Activated CD4-positive, alpha-beta T cell treated with anti-CD3 and anti-CD28 coated beads, Interleukin-2, Interleukin-4, amounts not matched to agents 100 ng/mL and 50 ng/mL, durations not matched to agents 16 hours and 8 hours (primary cell): ENCODE results near the gene PRKN.

Experiments
- DNase-seq: peaks from one replicate; pipeline ENCODE4 v3.0.0-alpha.2; 2020; ENCODE audit warnings: low spot score

PRKN gene

DNA sequence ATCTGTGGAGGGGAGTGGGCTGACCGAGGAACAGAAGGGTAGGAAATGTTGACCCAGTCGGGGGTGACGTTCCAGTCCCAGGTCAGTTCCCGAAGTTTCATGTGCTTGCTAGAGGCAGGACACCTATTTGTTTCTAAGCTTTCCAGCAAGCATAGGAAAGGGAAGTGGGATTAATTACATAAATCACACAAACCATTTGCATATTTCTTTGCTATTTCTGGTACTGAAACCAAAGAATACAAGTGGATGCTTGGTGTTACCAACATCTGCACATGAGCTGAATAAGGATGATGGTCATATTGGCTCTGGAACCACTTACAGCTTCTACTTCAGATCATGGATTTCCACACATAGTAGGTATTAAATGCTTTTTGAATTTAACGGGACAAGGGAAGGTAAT lies 546.5 kb downstream of the PRKN start:
- no peak for DNase-seq

DNA sequence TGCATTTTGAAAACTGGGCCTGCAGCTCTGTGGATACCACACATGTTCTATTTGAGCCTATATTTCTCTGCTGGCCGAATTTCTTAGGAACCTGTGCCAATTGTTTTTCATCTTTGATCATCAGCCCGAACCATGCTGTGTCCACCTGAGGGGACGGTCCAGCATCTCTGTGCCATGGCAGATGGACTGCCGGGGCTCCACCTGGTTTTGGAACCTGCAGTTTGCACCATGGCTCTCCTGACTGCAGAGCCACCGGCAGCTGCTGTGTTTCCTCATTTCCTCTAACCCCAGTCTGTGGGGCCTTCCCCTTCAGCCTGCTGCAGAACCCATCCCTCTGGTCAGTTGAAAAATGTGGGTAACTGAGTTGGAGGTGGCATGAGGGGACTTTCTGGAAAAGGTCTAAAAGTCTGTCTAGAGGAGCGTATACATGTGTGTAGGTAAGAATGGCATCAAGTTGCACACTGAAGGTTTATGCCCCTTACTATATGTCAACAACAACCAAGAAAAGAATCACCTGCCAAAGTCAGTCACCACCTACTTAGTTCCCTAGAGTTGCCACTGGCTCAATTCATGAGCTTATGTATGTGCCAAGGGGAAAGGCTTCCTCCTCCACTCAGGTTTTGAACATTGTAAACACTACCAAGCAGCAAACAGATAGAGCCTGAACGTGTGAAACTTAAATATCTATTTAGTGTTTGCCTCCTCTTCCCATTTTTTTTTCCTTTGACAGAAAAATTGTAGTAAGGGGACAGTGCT lies 548.2 kb downstream of the PRKN start:
- no peak for DNase-seq

DNA sequence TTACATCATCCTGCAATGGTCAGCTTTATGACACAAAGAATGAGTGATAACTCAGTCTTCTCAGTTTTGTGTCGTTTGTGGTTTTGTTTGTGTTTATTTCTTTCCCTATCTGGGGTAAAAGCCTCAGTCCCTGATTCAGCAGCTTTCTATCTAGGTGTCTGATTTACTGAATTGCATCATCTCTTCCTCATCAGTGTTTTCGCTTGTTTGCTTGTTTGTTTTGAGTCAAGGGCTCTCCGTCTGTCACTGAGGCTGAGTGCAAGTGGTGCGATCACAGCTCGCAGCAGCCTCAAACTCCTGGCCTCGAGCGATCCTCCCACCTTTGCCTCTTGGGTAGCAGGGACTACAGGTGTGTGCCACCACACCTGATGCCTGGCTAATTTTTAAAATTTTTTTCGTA lies 548.9 kb downstream of the PRKN start:
- DNase-seq, result no peak

DNA sequence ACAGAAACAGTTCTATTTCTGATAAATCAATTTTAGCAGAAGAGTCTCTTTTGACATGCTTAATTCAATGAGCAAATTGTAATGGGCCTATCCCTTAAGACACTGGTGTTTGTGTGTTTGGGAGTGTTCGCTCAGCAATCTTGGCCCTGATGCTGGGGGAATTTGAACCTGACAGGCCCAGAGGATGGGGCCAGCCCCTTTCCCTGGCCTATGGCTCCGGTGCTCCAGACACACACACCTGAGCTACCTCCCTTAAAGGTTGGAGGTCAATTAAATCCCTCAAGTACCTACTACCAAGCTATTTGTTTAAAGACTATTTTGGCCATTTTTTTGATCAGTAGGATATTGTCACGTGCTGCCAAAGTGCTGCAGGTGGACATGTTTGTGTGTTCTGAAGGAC lies 549.3 kb downstream of the PRKN start:
- no peak for DNase-seq

DNA sequence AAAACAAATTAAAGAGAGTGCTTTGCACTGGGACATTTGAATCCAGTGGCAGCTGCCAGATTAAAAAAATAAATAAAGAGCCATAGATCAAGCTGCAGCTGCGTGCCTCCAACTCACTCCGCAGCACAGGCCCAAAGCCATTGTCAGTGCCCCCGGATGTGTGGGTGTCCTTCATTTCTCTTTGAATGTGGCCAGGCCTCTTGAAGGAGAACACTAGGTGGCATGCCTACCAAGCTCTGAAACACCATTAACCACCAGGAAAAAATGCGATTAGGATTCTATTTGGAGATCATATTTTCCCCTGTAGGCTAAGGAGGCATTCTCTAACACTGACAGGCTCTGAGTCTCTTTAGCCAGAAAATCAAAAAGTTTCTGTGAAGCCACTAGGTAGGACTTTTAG lies 549.8 kb downstream of the PRKN start:
- DNase-seq, result no peak

DNA sequence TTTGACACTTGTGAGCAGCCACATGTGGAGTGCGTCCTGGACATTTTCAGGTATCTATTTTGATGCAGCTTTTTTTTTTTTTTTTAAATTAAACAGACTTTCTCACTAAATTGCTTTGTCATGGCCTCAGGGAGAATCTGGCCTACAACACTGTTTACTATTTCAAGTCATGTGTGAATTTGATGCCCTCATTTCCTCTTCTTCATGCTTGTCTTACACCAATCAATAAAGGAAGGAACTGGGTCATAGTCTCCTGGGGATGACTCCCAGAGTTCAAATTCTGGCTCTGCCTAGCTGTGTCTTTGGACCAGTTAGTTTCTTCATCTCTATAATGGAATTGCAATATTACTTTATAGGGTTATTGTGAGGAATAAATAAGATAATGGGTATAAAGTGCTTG lies 554.1 kb downstream of the PRKN start:
- no peak for DNase-seq

DNA sequence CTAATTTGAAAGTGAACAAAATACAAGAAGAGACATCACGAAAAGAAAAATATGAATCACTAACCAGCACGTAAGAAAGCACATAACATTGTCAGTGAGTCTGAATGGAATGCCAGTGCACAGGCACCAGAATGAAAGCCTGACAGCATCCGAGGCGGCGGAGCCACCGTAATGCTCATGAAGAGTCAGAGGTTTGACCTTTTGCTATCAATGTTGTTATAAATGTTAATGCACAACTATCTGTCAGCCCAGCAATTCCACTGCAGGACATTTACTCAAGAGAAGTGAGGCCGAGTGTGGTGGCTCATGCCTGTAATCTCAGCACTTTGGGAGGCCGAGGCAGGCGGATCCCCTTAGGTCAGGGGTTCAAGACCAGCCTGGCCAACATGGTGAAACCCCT lies 562.1 kb downstream of the PRKN start:
- no peak for DNase-seq

DNA sequence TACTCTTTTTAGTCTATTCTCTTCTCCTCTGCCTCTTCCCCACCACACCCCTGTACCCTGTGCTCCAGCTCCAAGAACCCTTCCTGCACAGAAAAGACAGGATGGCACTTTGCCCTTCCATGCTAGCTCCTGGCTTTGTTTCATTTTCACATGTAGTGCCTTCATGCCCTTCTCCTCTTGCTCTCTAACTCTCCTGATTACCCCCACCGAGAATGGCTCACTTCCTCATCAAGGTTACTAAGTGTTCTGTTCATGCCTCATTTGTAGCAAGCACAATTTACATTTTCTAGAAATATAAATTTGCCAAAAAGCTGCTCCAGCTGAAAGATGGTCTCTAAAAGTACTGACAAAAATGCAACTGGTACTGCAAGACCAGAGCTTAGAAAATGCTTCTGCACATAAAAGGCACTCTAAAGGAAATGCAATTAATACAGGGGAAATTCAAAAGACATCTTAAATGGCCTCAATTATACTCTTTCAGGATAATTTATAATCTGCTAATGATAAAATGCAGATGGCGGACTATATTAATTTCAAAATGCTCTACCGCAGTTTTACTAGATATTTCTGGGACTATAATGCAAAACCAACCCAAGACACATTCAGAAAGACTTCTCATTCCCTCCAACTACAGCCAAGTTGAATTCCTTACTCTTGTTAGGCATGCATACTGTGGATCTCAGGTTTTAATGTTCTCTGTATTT lies 570.2 kb downstream of the PRKN start:
- DNase-seq, result no peak

DNA sequence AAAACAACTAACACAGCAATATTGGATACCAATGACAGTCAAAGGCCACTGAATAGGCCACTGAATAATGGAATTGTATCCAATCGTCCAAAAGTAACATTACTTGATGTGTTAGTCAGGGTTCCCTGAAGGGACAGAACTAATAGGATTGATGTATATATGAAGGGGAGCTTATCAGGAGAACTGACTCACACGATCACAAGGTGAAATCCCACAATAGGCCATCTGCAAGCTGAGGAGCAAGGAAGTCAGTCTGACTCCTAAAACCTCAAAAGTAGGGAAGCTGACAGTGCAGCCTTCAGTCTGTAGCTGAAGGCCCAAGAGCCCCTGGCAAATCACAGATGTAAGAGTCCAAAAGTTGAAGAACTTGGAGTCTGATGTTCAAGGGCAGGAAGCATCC lies 571.4 kb downstream of the PRKN start:
- no peak for DNase-seq

DNA sequence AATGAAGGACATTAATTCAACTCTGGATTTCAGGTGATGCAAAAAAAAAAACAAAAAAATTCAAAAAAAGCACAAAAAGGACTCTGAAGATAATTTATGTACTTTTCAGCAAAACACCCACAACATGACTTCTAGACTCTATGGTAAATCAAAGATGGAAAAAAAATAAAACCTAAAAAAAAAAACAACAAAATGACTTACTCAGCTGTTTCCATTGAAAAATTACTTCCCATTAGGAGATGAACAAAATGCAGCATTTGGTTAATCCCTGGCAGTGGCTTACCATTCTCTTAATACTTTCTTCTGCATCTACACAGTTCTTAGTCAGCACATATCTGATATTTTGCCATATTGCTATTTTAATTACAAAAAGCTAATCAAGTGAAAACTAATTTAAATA lies 572.6 kb downstream of the PRKN start:
- DNase-seq, result no peak

DNA sequence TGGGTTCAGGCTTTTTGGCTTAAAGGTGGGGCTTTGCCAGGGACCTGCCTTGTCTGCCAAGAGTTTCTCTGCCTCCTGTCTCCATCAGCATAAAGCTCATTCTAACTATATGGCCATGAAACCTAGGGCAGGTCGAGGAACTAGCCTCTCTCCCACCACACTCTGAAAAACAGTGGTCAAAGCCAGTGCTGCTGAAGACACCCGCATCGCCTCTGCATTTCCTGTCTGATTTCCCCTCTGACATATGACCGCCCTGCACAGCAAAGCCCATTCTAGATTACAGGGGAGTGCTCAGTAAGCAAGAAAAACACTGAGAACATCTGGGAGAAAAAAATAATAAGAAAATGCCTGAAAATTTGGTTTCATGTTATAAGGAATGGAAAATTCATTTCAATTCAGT lies 573.6 kb downstream of the PRKN start:
- DNase-seq, result no peak

DNA sequence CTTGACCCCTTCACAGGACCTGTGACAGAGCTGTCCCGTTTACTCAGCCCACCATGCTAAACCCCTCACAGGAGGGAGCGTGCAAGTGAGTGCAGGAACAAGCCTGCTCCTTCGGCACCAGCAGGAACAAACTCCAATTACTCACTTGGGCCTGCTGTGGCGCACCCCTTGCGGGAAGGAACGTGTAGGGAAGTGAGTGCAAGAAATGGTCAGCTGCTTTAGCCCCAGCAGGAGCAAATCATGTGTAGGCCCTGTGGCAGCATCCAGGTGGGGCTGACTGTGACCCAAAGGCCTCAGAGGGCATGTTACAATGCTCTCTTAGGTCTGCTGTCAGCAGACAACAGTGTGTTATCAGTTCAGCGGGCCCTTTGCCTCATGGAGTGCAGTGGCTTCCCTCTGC lies 574.4 kb downstream of the PRKN start:
- DNase-seq, result no peak

DNA sequence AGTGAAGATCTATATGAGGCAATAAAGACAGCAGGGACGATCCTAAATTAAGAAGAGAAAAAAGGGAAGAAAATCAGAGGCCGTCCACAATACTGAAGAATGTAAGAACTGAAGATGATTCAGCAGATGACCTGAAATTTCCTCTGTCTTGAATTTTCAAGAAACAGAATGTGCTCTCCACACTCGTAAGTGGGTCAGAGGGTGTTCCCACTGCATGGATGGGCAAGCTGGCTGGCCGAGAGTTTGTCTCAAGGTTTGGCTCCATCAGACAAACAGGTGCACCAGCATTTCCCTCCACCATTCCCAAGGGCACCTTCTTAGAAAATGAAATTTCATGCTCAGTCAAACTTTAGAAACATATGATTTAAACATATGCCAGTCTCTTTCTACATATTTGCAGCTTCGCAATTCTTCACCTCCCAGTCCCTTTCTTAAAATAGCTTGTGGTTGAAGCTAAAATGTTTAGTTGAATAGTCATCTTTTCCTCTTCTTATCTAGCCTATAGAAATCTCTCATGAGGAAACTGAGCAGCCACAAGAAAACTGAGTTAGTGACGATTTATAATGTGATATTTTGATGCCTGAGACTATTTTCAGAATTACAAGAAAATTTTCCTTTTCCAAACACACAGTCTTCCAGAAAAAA lies 576.4 kb downstream of the PRKN start:
- DNase-seq, result no peak

DNA sequence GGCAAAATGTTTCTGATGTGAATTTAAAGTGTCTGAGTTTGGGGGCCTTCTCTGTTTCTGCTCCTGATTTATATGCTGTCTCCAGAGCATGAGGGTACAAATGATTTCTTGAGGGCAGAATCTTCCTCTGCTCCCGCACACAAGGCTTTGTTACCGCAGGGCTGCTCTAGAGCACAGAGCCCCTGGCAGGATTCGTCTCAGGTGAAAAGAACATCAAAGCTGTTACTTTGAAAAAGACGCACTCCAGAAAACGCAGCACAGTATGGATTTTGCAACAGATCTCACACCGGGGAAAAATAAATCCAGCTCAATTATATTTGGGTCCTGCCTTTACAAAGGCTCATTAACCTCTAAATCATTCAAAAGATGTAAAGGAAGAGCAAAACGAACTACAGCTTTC lies 577.3 kb downstream of the PRKN start:
- DNase-seq, result no peak

DNA sequence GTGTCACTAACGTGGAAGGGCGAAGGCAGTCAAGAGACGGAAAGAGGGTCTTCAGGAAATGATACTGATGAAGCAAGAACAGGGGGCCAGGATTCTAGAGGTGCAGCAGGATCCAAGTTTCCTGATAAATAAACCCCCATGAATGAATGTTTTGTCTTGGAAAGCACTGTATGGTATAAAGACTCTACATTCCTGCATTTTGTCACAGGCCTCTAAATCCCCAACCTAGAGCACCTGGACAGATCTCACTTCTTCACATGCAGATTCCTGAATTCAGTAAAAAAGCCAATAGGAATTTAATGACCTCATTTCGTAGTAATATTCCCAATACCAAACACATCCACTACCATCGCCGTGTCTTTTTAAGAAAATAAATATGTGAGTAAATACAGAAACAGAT lies 577.8 kb downstream of the PRKN start:
- no peak for DNase-seq

DNA sequence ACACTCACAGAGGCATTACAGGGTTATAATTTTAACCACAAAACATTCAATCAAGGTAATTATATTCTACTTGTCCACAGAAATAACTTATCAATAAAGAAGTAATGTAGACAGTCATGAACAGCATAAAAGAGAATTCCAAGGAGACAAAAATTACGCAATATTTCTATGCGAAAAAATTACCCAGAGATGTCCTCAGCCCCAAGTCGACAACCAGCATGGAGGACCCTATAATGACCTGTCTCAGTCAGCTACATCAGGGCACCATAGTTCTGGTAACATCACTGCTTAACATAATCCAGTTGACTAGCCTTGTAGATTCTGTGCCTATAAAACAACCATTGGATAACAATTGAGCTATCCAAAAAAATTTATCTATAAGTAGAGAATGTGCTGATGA lies 579.8 kb downstream of the PRKN start:
- DNase-seq, result no peak

DNA sequence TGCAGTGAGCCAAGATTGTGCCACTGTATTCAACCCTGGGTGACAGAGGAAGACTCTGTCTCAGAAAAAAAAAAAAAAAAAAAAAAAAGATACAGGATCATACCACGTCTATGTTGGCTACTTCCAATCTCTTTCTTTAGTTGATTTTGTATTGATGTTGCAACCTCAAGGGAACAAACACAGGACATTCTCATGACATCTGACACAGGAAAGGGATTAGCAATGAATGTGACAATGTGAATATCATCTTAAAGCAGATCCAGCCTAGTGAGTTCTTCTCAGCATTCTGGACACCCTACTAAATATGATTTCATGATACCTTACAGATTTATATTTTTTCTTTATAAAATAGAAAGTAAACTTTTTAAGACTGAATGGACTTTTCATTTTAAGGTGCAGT lies 580.3 kb downstream of the PRKN start:
- DNase-seq, result no peak

DNA sequence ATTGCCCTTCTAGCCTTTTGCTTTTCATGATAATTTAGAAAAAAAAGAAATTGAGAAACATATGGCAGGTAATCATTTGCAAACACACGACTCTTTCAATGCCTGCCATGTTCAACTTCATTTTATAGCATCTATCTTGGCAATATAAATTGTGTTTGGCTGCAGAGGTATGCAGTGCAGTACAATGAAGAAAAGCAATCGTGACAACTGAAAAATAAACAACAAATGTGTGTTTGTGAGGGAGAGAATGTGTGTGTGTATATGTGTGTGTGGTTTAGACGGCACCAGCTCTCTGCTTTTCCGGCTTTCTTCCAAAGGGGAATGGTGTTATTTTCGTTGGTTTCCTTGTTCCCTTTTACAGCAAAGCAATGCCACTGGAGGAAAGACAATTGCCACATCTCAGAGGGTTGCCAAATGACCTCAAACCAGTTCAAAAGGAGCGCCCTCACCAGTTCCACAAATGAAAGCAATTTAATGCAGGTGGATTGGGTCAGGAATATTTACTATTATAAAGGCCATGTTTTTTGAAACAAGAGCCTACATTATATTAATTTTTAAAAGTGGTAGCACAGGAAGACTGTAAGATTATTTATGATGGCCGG lies 587.2 kb downstream of the PRKN start:
- no peak for DNase-seq

DNA sequence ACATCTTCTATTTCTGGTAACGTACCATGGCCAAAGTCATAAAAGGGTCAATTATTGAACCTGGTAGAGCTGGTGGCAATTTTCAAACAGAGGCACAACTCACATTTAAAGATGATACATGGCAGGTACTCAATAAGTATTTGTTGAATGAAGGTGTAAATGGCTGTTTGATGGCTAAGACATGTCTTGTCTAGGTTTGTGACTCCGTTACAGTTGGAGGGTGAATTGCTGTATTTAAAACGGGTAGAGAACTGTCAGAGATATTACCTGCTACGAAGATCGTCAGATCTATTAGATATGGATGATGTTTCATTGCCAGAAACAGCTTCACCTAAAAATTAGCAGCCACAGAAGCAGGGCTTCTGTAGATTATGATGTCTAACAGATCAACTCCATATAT lies 601.9 kb downstream of the PRKN start:
- DNase-seq, result no peak

DNA sequence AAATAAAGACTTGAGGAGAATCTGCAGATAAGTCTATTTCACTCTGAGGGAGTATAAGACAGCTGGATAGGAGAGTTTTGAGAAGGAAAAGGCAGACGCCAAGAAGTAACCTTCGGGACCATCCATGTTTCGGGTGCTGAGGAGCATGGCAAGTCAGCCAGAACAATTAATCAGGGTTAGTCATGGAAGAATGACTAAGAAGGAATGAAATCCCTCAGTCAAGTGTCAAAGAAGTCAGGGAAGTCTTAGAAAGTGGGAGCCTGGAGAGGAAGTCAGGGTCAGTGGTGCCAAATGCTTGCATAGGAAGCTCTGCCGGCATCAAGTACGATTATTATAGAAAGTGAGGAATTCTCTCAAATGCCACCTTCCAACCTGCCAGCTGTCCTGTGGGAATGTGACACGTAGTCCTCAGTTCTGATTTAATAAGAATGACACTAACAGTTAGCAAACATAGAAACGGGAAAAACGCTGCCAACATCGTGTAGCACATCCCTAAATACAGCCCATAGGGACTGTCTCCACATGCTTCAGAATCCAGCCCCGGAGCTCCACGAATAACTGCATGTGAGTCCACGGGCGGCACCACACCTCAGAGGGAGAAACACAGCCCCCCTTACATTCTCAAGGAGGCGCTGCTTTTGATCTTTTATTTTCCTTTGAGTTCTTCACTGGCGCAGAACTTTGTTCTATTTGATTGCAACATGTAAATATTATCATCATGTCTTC lies 602.7 kb downstream of the PRKN start:
- no peak for DNase-seq

DNA sequence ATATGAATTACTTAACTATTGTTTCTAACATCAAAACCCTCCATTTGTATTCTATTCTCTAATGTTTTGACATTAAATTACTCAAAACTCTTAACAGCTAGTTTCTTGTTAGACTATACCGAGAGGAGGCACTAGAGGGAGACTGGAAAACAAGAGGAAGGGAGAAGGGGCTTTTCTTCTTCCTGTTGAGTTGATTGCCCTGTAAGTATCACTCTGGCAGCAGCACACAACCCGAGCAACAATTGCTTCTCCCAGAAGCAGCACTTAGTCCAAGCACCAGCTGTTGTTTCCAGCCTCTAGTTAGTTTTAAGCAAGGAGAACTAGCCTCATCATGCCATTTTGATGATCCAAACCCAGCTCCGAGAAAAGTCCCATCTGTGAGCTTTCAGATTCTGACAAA lies 603.8 kb downstream of the PRKN start:
- DNase-seq, result no peak

DNA sequence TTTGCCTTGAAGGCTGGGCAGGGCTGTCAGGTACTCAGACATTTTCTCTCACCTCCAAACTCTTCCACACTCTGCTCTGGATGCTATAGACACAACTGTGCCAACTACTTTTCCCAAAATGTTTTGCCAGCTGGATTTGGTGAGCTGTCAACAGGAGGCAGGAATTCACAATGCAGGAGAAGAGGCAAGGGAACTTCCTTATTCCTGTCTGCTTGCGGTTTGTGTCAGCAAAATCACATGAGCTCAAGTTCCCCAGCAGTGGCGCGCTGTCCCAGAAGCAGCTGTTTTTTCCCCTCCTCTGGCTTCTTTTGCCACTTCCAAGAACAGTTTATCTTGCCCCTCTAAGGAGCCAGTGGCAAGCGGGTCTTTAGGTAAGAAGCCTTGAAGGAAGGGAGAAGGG lies 608.2 kb downstream of the PRKN start:
- no peak for DNase-seq
